Mesendoderm (in vitro differentiated cells): ENCODE data around the gene PGGHG.
"Not testable (repeated sequence)": the region's sequence is repeated elsewhere in the genome, so short reads cannot be mapped to it uniquely, and the experiment has no call there.

Experiments
- DNase-seq: peaks from one replicate; pipeline ENCODE4 v3.0.0; 2013
- H2AK5ac ChIP-seq: 2 replicates; pipeline ENCODE4 v1.6.1; 2013; ENCODE audit warnings: low read length, inconsistent platforms
- H2BK120ac ChIP-seq: 2 replicates; pipeline ENCODE4 v1.6.1; 2013; ENCODE audit warnings: low read depth, mild to moderate bottlenecking, low read length, moderate library complexity, mixed read lengths
- H2BK15ac ChIP-seq: replicated peaks from 2 replicates; pipeline ENCODE4 v1.6.1; 2013; ENCODE audit warnings: low read depth, mild to moderate bottlenecking, moderate library complexity
- H2BK5ac ChIP-seq: 2 replicates; pipeline ENCODE4 v1.6.1; 2013; ENCODE audit warnings: low read length, inconsistent platforms
- H3K18ac ChIP-seq: 2 replicates; pipeline ENCODE4 v1.6.1; 2013; ENCODE audit warnings: mild to moderate bottlenecking, low read length, mixed read lengths
- H3K23ac ChIP-seq: one replicate; pipeline ENCODE4 v1.6.1; 2013; ENCODE audit warnings: low read length
- H3K27ac ChIP-seq: 2 replicates; pipeline ENCODE4 v1.5.1; 2013; ENCODE audit warnings: low read depth, mild to moderate bottlenecking, inconsistent platforms, low read length, moderate library complexity
- H3K27me3 ChIP-seq: 2 replicates; pipeline ENCODE4 v1.6.1; 2013; ENCODE audit warnings: low read length, control low read depth, mild to moderate bottlenecking, inconsistent platforms; ENCODE audit not compliant: insufficient read depth, poor library complexity
- H3K36me3 ChIP-seq: 2 replicates; pipeline ENCODE4 v1.6.1; 2013; ENCODE audit warnings: low read length, inconsistent platforms; ENCODE audit not compliant: control insufficient read depth, insufficient read depth
- H3K4ac ChIP-seq: one replicate; pipeline ENCODE4 v1.6.1; 2013; ENCODE audit warnings: low read depth, mild to moderate bottlenecking, low read length, moderate library complexity
- H3K4me1 ChIP-seq: 2 replicates; pipeline ENCODE4 v1.6.1; 2013; ENCODE audit warnings: low read depth, low read length, inconsistent platforms; ENCODE audit not compliant: control insufficient read depth
- H3K4me2 ChIP-seq: 2 replicates; pipeline ENCODE4 v1.6.1; 2013; ENCODE audit warnings: low read length
- H3K4me3 ChIP-seq: 2 replicates; pipeline ENCODE4 v1.5.1; 2013; ENCODE audit warnings: mild to moderate bottlenecking, low read length
- H3K56ac ChIP-seq: one replicate; pipeline ENCODE4 v1.6.1; 2013; ENCODE audit warnings: low read length
- H3K79me1 ChIP-seq: 2 replicates; pipeline ENCODE4 v1.6.1; 2013; ENCODE audit warnings: low read length, inconsistent platforms
- H3K79me2 ChIP-seq: 2 replicates; pipeline ENCODE4 v1.6.1; 2013; ENCODE audit warnings: mild to moderate bottlenecking, low read length; ENCODE audit not compliant: control insufficient read depth, insufficient read depth
- H3K9ac ChIP-seq: 2 replicates; pipeline ENCODE4 v1.6.1; 2013; ENCODE audit warnings: low read length, inconsistent platforms
- H4K5ac ChIP-seq: one replicate; pipeline ENCODE4 v1.6.1; 2013; ENCODE audit warnings: low read length
- H4K8ac ChIP-seq: one replicate; pipeline ENCODE4 v1.6.1; 2013; ENCODE audit warnings: low read depth, mild to moderate bottlenecking, control low read depth, low read length, moderate library complexity
- WGBS: extraction: QIAGEN DNeasy Blood & Tissue Kit; methylation state at CpG from one replicate; pipeline ENCODE4 v1.1.7; 2013; ENCODE audit warnings: low lambda C conversion rate, missing lambda C conversion rate; ENCODE audit not compliant: insufficient coverage; ENCODE audit errors: extremely low coverage; 5-methylcytosine and 5-hydroxymethylcytosine counted together

PGGHG gene

GRCh38 chr11:312092-312816, 23.3 kb downstream of the PGGHG start:
- Histone ChIP-seq H3K56ac (peak overlapping the region; percentile 3), H2AK5ac (peak overlapping the region; percentile 67), H3K36me3 (peaks cover 1% of the 10 kb centered on the region), H3K27me3 (no peaks in the 10 kb centered on the region), H3K4ac (peak overlapping the region; percentile 58), H4K5ac (no peak overlapping the region), H3K18ac (peak overlapping the region; percentile 55), H3K4me2 (peak overlapping the region; percentile 15), H3K79me1 (no peaks in the 10 kb centered on the region), H2BK120ac (peak overlapping the region; percentile 54), H2BK15ac (no peak overlapping the region), H3K27ac (peak overlapping the region; percentile 73), H2BK5ac (peak overlapping the region; percentile 40), H3K23ac (peak overlapping the region; percentile 51), H4K8ac (no peak overlapping the region), H3K4me1 (peaks cover 14% of the 10 kb centered on the region), H3K4me3 (no peak overlapping the region), H3K79me2 (peaks cover 30% of the 10 kb centered on the region), H3K9ac (peak overlapping the region; percentile 50)
- DNase-seq, result no peak
- WGBS, result no CpG with 5 or more reads among the region's 14 CpGs

- peak overlapping the region; percentile 89 for H3K18ac ChIP-seq
- no peak overlapping the region for H4K5ac ChIP-seq
- peaks cover 16% of the 10 kb centered on the region for H3K4me1 ChIP-seq
- peak overlapping the region; percentile 72 for H3K9ac ChIP-seq
- no peaks in the 10 kb centered on the region for H3K27me3 ChIP-seq
- H2BK15ac ChIP-seq, result no peak overlapping the region
- peak overlapping the region; percentile 49 for H2BK120ac ChIP-seq
- DNase-seq, result peak; percentile 57
- H3K27ac ChIP-seq, result peak overlapping the region; percentile 95
- peaks cover 30% of the 10 kb centered on the region for H3K79me2 ChIP-seq
- peak overlapping the region; percentile 87 for H2BK5ac ChIP-seq
- H3K56ac ChIP-seq, result peak overlapping the region; percentile 89
- H3K4me2 ChIP-seq, result peak overlapping the region; percentile 20
- H3K23ac ChIP-seq, result no peak overlapping the region
- H3K4me3 ChIP-seq, result no peak overlapping the region
- peak overlapping the region; percentile 67 for H4K8ac ChIP-seq
- H2AK5ac ChIP-seq, result no peak overlapping the region
- WGBS, result no CpG with 5 or more reads among the region's 8 CpGs
- H3K4ac ChIP-seq, result peak overlapping the region; percentile 66
- H3K36me3 ChIP-seq, result peaks cover 1% of the 10 kb centered on the region
- H3K79me1 ChIP-seq, result no peaks in the 10 kb centered on the region
Observed at GRCh38 chr11:313304-313786, 24.4 kb downstream of the PGGHG start.

- Histone ChIP-seq H3K27ac (peak within 1 kb of the TSS; percentile 97), H3K9ac (peak within 1 kb of the TSS; percentile 87), H4K5ac (no peak within 1 kb of the TSS), H2BK15ac (no peak within 1 kb of the TSS), H2AK5ac (no peak within 1 kb of the TSS), H3K4me1 (peaks cover 16% of the 10 kb centered on the region), H3K23ac (peak within 1 kb of the TSS; percentile 80), H3K79me2 (peaks cover 29% of the 10 kb centered on the region), H3K4me2 (peak within 1 kb of the TSS; percentile 70), H3K27me3 (no peaks in the 10 kb centered on the region), H3K18ac (peak within 1 kb of the TSS; percentile 89), H2BK120ac (peak within 1 kb of the TSS; percentile 49), H3K56ac (peak within 1 kb of the TSS; percentile 89), H4K8ac (peak within 1 kb of the TSS; percentile 67), H3K4ac (peak within 1 kb of the TSS; percentile 66), H3K4me3 (peak within 1 kb of the TSS; percentile 88), H2BK5ac (peak within 1 kb of the TSS; percentile 87), H3K36me3 (peaks cover 1% of the 10 kb centered on the region), H3K79me1 (no peaks in the 10 kb centered on the region)
- peak; percentile 89 for DNase-seq
- WGBS, result no CpG with 5 or more reads among the region's 18 CpGs
Observed at GRCh38 chr11:313787-314553, 25.0 kb downstream of the PGGHG start, which contains the start of gene IFITM1. TSS of gene IFITM1 (plus strand) at chr11:314040. CDS start at chr11:314171, 131 bp downstream.

- H3K27me3 ChIP-seq, H4K5ac ChIP-seq, H2AK5ac ChIP-seq, H3K36me3 ChIP-seq, H3K4ac ChIP-seq, DNase-seq, H2BK15ac ChIP-seq, H2BK120ac ChIP-seq, H3K79me1 ChIP-seq, H4K8ac ChIP-seq: not testable (repeated sequence)
- H3K9ac ChIP-seq, result peak overlapping the region; percentile 87
- peak overlapping the region; percentile 46 for H3K27ac ChIP-seq
- peak overlapping the region; percentile 52 for H3K4me3 ChIP-seq
- peaks cover 26% of the 10 kb centered on the region for H3K79me2 ChIP-seq
- H2BK5ac ChIP-seq, result peak overlapping the region; percentile 80
- H3K18ac ChIP-seq, result peak overlapping the region; percentile 42
- peaks cover 11% of the 10 kb centered on the region for H3K4me1 ChIP-seq
- no CpG with 5 or more reads among the region's 6 CpGs for WGBS
- H3K4me2 ChIP-seq, result peak overlapping the region; percentile 33
- H3K56ac ChIP-seq, result peak overlapping the region; percentile 85
- peak overlapping the region; percentile 80 for H3K23ac ChIP-seq
Observed at GRCh38 chr11:314554-314875, 25.6 kb downstream of the PGGHG start.

- H4K5ac ChIP-seq, result no peak overlapping the region
- no peak overlapping the region for H4K8ac ChIP-seq
- peak overlapping the region; percentile 97 for H3K27ac ChIP-seq
- no peak for DNase-seq
- peaks cover 27% of the 10 kb centered on the region for H3K79me2 ChIP-seq
- H3K4me1 ChIP-seq, result peaks cover 9% of the 10 kb centered on the region
- H3K27me3 ChIP-seq, result no peaks in the 10 kb centered on the region
- H2BK120ac ChIP-seq, result no peak overlapping the region
- H3K23ac ChIP-seq, result peak overlapping the region; percentile 54
- peak overlapping the region; percentile 85 for H3K56ac ChIP-seq
- H3K4me3 ChIP-seq, result peak overlapping the region; percentile 88
- peaks cover 1% of the 10 kb centered on the region for H3K36me3 ChIP-seq
- no peaks in the 10 kb centered on the region for H3K79me1 ChIP-seq
- H2BK5ac ChIP-seq, result peak overlapping the region; percentile 7
- peak overlapping the region; percentile 75 for H3K4ac ChIP-seq
- H2AK5ac ChIP-seq, result no peak overlapping the region
- H3K18ac ChIP-seq, result peak overlapping the region; percentile 83
- H3K9ac ChIP-seq, result peak overlapping the region; percentile 87
- no peak overlapping the region for H2BK15ac ChIP-seq
- H3K4me2 ChIP-seq, result peak overlapping the region; percentile 70
- no CpG with 5 or more reads among the region's 9 CpGs for WGBS
Observed at GRCh38 chr11:315051-315481, 26.1 kb downstream of the PGGHG start.
